Measurements from ENCODE around the gene SLC10A3. TPM values are rescaled to one million over a fixed set of nuclear protein-coding genes. Genes with fewer than 3 reads are reported as not detected.

Gene SLC10A3
- total RNA-seq, result 10 to 100 TPM; 11.7 to 22.7 (median 19.0) TPM
- polyA plus RNA-seq, result 10 to 100 TPM; 35.0 to 58.7 TPM
- total RNA-seq, result 18.4 reads per million, percentile 48 among the genes with 10 or more reads in this experiment

- ChIA-PET CTCF (interaction anchor here (0.6 to 2.2 kb wide), 5 partner anchors 28 to 160 kb away, joined by 3 to 6 read pairs (median 4); partner anchors contain the start of gene RPL10), POLR2A (interaction anchor here (0.7 to 7.0 kb wide), 19 partner anchors 11 to 1549 kb away, joined by 3 to 69 read pairs (median 7); partner anchors contain the start of genes ATP6AP1, FAM3A, FAM50A and G6PD)
- Histone ChIP-seq H3K27ac (ENCODE audit: low read depth, low read length) (peak within 1 kb of the TSS; percentile 90), H3K4me1 (ENCODE audit: control insufficient read depth in 2 of 2, insufficient read depth in 2 of 2, low read length in 2 of 2) (peaks cover 0 to under 1% of the 10 kb centered on the region in 2 donors), H3K36me3 (ENCODE audit: control insufficient read depth in 2 of 3, insufficient read depth in 3 of 3, low read length in 3 of 3) (no peaks in the 10 kb centered on the region), H3K27me3 (ENCODE audit: control insufficient read depth in 2 of 2, insufficient read depth in 2 of 2, low read length in 2 of 2) (no peaks in the 10 kb centered on the region), H3K4me3 (ENCODE audit: low read length) (peak within 1 kb of the TSS; percentile 74), H3K9me3 (ENCODE audit: control insufficient read depth in 2 of 3, low read length in 3 of 3) (no peaks in the 10 kb centered on the region)
- Mint-ChIP-seq H3K27ac (peak within 1 kb of the TSS; percentile 81 to 96 (median 91)), H3K9me3 (no peaks in the 10 kb centered on the region), H3K4me1 (peaks cover 0 to 23% (median 17%) of the 10 kb centered on the region in 7 donors), H3K4me3 (peak within 1 kb of the TSS; percentile 78 to 92 (median 88)), H3K36me3 (peaks cover 0 to 2% (median 0%) of the 10 kb centered on the region in 5 donors), H3K27me3 (no peaks in the 10 kb centered on the region)
- intact Hi-C loops (cut with micrococcal nuclease), result loop anchor here (1.0 to 10.0 kb wide), 8 partner anchors 11 to 566 kb away; partner anchors contain the start of genes FAM3A (in 2 of the 2), LAGE3 (in 2 of the 2), ARHGAP4 (in 1 of the 2) and GDI1 (in 1 of the 2)
- ATAC-seq, result peak; percentile 93
- peak; percentile 70 to 87 (median 77) for DNase-seq
Observed at GRCh38 chrX:154490414-154491083, at the start of gene SLC10A3. Gene SLC10A3 (minus strand): TSS chrX:154490629. CDS start chrX:154488940, 1,689 bp downstream.

GRCh38 chrX:154539077-154539476, 48.6 kb upstream of the SLC10A3 start:
- no peak for ATAC-seq
- H3K4me1 Mint-ChIP-seq, result peaks cover 0 to 30% (median 18%) of the 10 kb centered on the region in 7 donors
- no peaks in the 10 kb centered on the region for H3K27me3 Mint-ChIP-seq
- no peaks in the 10 kb centered on the region for H3K27me3 ChIP-seq (ENCODE audit: control insufficient read depth in 2 of 2, insufficient read depth in 2 of 2, low read length in 2 of 2)
- H3K9me3 ChIP-seq (ENCODE audit: control insufficient read depth in 2 of 3, low read length in 3 of 3), result no peaks in the 10 kb centered on the region
- H3K36me3 Mint-ChIP-seq, result peaks cover 0 to 5% (median 0%) of the 10 kb centered on the region in 5 donors
- H3K36me3 ChIP-seq (ENCODE audit: control insufficient read depth in 2 of 3, insufficient read depth in 3 of 3, low read length in 3 of 3), result peaks cover 0 to 15% (median 0%) of the 10 kb centered on the region in 3 experiments
- no peaks in the 10 kb centered on the region for H3K9me3 Mint-ChIP-seq
- H3K4me3 ChIP-seq (ENCODE audit: low read length), result no peak overlapping the region
- POLR2A ChIA-PET, result interaction anchor here (0.6 kb wide), 1 partner anchor 513 kb away, joined by 4 read pairs; no protein-coding TSS in a partner anchor
- H3K27ac ChIP-seq (ENCODE audit: low read depth, low read length), result no peak overlapping the region
- peaks cover 14 to 19% of the 10 kb centered on the region in 2 donors for H3K4me1 ChIP-seq (ENCODE audit: control insufficient read depth in 2 of 2, insufficient read depth in 2 of 2, low read length in 2 of 2)
- no peak overlapping the region for H3K4me3 Mint-ChIP-seq
- H3K27ac Mint-ChIP-seq, result peak overlapping the region in 2 of 9 donors; percentile 55 to 80
- intact Hi-C loops (cut with micrococcal nuclease), result no loop called here
- DNase-seq, result no peak
- CTCF ChIA-PET, result no interaction called here

GRCh38 chrX:154535892-154536291, 45.5 kb upstream of the SLC10A3 start:
- CTCF ChIA-PET, result interaction anchor here (0.7 to 1.3 kb wide), 3 partner anchors 137 to 214 kb away, joined by 3 to 4 read pairs (median 4); partner anchors contain the start of gene RPL10
- H3K4me3 Mint-ChIP-seq, result no peak overlapping the region

GRCh38 chrX:154534526-154535322, 44.3 kb upstream of the SLC10A3 start:
- H3K27ac Mint-ChIP-seq, result peak overlapping the region in 5 of 9 donors; percentile 26 to 72 (median 67)
- Histone ChIP-seq H3K27ac (ENCODE audit: low read depth, low read length) (peak overlapping the region; percentile 55), H3K9me3 (ENCODE audit: control insufficient read depth in 2 of 3, low read length in 3 of 3) (no peaks in the 10 kb centered on the region), H3K36me3 (ENCODE audit: control insufficient read depth in 2 of 3, insufficient read depth in 3 of 3, low read length in 3 of 3) (peaks cover 0 to 37% (median 0%) of the 10 kb centered on the region in 3 experiments), H3K27me3 (ENCODE audit: control insufficient read depth in 2 of 2, insufficient read depth in 2 of 2, low read length in 2 of 2) (no peaks in the 10 kb centered on the region), H3K4me1 (ENCODE audit: control insufficient read depth in 2 of 2, insufficient read depth in 2 of 2, low read length in 2 of 2) (no peaks in the 10 kb centered on the region), H3K4me3 (ENCODE audit: low read length) (no peak overlapping the region)
- ATAC-seq (peak; percentile 100), DNase-seq (peak; percentile 78 to 93 (median 87))
- H3K27me3 Mint-ChIP-seq, result no peaks in the 10 kb centered on the region
- no peak overlapping the region for H3K4me3 Mint-ChIP-seq
- H3K9me3 Mint-ChIP-seq, result no peaks in the 10 kb centered on the region
- peaks cover 0 to 6% (median 0%) of the 10 kb centered on the region in 5 donors for H3K36me3 Mint-ChIP-seq
- ChIA-PET CTCF (interaction anchor here (0.7 to 1.8 kb wide), 3 partner anchors 161 to 213 kb away, joined by 3 to 13 read pairs (median 4); partner anchors contain the start of gene FLNA), POLR2A (interaction anchor here (0.7 to 1.3 kb wide), 3 partner anchors 20 to 161 kb away, joined by 3 read pairs; no protein-coding TSS in a partner anchor)
- intact Hi-C loops (cut with micrococcal nuclease), result loop anchor here (1.0 to 5.0 kb wide), 5 partner anchors 135 to 522 kb away; partner anchors contain the start of gene MECP2 (in 1 of the 2)
- peaks cover 0 to 13% (median 6%) of the 10 kb centered on the region in 7 donors for H3K4me1 Mint-ChIP-seq

More at GRCh38 chrX:154535892-154536291, 45.5 kb upstream of the SLC10A3 start:
- H3K27me3 Mint-ChIP-seq, result no peaks in the 10 kb centered on the region
- H3K4me1 ChIP-seq (ENCODE audit: control insufficient read depth in 2 of 2, insufficient read depth in 2 of 2, low read length in 2 of 2), result no peaks in the 10 kb centered on the region
- H3K4me1 Mint-ChIP-seq, result peaks cover 0 to 13% (median 6%) of the 10 kb centered on the region in 7 donors
- H3K36me3 ChIP-seq (ENCODE audit: control insufficient read depth in 2 of 3, insufficient read depth in 3 of 3, low read length in 3 of 3), result peaks cover 0 to 37% (median 0%) of the 10 kb centered on the region in 3 experiments
- POLR2A ChIA-PET, result interaction anchor here (0.6 kb wide), 1 partner anchor 237 kb away, joined by 5 read pairs; no protein-coding TSS in a partner anchor
- ATAC-seq (no peak), DNase-seq (no peak)
- H3K9me3 Mint-ChIP-seq, result no peaks in the 10 kb centered on the region
- H3K27me3 ChIP-seq (ENCODE audit: control insufficient read depth in 2 of 2, insufficient read depth in 2 of 2, low read length in 2 of 2), result no peaks in the 10 kb centered on the region
- no peak overlapping the region for H3K27ac Mint-ChIP-seq
- peaks cover 0 to 6% (median 0%) of the 10 kb centered on the region in 5 donors for H3K36me3 Mint-ChIP-seq
- intact Hi-C loops (cut with micrococcal nuclease), result loop anchor here in 1 of 2 donors (2.0 kb wide), 1 partner anchor 523 kb away; no protein-coding TSS in a partner anchor
- no peaks in the 10 kb centered on the region for H3K9me3 ChIP-seq (ENCODE audit: control insufficient read depth in 2 of 3, low read length in 3 of 3)
- H3K4me3 ChIP-seq (ENCODE audit: low read length), result no peak overlapping the region
- H3K27ac ChIP-seq (ENCODE audit: low read depth, low read length), result no peak overlapping the region

GRCh38 chrX:154532690-154533089, 42.3 kb upstream of the SLC10A3 start:
- no peak overlapping the region for H3K4me3 Mint-ChIP-seq
- DNase-seq, result no peak
- intact Hi-C loops (cut with micrococcal nuclease), result loop anchor here in 1 of 2 donors (5.0 kb wide), 1 partner anchor 435 kb away; the partner anchor contains the start of gene MECP2
- H3K4me1 Mint-ChIP-seq, result peaks cover 0 to 7% (median 5%) of the 10 kb centered on the region in 7 donors
- CTCF ChIA-PET, result interaction anchor here (1.4 to 2.1 kb wide), 2 partner anchors 11 to 42 kb away, joined by 4 to 5 read pairs; partner anchors contain the start of gene SLC10A3
- Histone ChIP-seq H3K27ac (ENCODE audit: low read depth, low read length) (no peak overlapping the region), H3K27me3 (ENCODE audit: control insufficient read depth in 2 of 2, insufficient read depth in 2 of 2, low read length in 2 of 2) (no peaks in the 10 kb centered on the region), H3K36me3 (ENCODE audit: control insufficient read depth in 2 of 3, insufficient read depth in 3 of 3, low read length in 3 of 3) (peaks cover 0 to 37% (median 0%) of the 10 kb centered on the region in 3 experiments), H3K4me1 (ENCODE audit: control insufficient read depth in 2 of 2, insufficient read depth in 2 of 2, low read length in 2 of 2) (no peaks in the 10 kb centered on the region), H3K4me3 (ENCODE audit: low read length) (no peak overlapping the region), H3K9me3 (ENCODE audit: control insufficient read depth in 2 of 3, low read length in 3 of 3) (no peaks in the 10 kb centered on the region)
- H3K27ac Mint-ChIP-seq, result no peak overlapping the region
- ATAC-seq, result no peak
- H3K36me3 Mint-ChIP-seq, result peaks cover 0 to 6% (median 0%) of the 10 kb centered on the region in 5 donors
- H3K27me3 Mint-ChIP-seq, result no peaks in the 10 kb centered on the region
- POLR2A ChIA-PET, result interaction anchor here (1.0 to 2.3 kb wide), 3 partner anchors 133 to 162 kb away, joined by 3 to 12 read pairs (median 3); partner anchors contain the start of gene RPL10
- peaks cover 0 to 2% (median 0%) of the 10 kb centered on the region in 11 donors for H3K9me3 Mint-ChIP-seq
